RWPE2 (cell line): ENCODE data around the gene DGKA.

ENCODE experiments used
- ATAC-seq: fragments of 200-7000 bp; cut with Tn5 transposase; 3 replicates; pipeline ENCODE4 v1.9.1; 2021; ENCODE audit warnings: low read depth
- DNase-seq: peaks from one replicate; pipeline ENCODE4 v3.0.0-alpha.2; 2020; ENCODE audit warnings: low spot score
- H3K27ac ChIP-seq: fragments of 450-650 bp; 2 replicates; pipeline ENCODE4 v1.5.1; 2017; ENCODE audit warnings: mild to moderate bottlenecking; ENCODE audit not compliant: poor library complexity, severe bottlenecking
- H3K27me3 ChIP-seq: fragments of 250-450 bp; sonication (Bioruptor Pico); 2 replicates; pipeline ENCODE4 v1.5.1; 2021; ENCODE audit warnings: mild to moderate bottlenecking, moderate library complexity; ENCODE audit not compliant: insufficient read depth, poor library complexity, severe bottlenecking
- H3K36me3 ChIP-seq: fragments of 250-450 bp; sonication (Bioruptor Pico); 2 replicates; pipeline ENCODE4 v1.5.1; 2020; ENCODE audit warnings: low read depth, mild to moderate bottlenecking, moderate library complexity
- H3K4me1 ChIP-seq: fragments of 250-450 bp; sonication (Bioruptor Pico); 2 replicates; pipeline ENCODE4 v1.5.1; 2021; ENCODE audit warnings: mild to moderate bottlenecking, moderate library complexity; ENCODE audit not compliant: insufficient read depth, poor library complexity, severe bottlenecking
- H3K4me3 ChIP-seq: fragments of 250-450 bp; sonication (Bioruptor Pico); 2 replicates; pipeline ENCODE4 v1.5.1; 2021; ENCODE audit warnings: mild to moderate bottlenecking, moderate library complexity; ENCODE audit not compliant: severe bottlenecking
- H3K9me3 ChIP-seq: fragments of 250-450 bp; sonication (Bioruptor Pico); 2 replicates; pipeline ENCODE4 v1.5.1; 2021; ENCODE audit warnings: mild to moderate bottlenecking, moderate library complexity; ENCODE audit not compliant: severe bottlenecking
- CTCF ChIP-seq: fragments of 450-650 bp; IDR thresholded peaks from one replicate; pipeline ENCODE4 v1.5.1; 2017; ENCODE audit warnings: mild to moderate bottlenecking, moderate library complexity; ENCODE audit not compliant: poor library complexity, severe bottlenecking

DGKA gene

GRCh38 chr12:55930771-55931316 is at the start of gene DGKA:
DGKA (plus strand) TSS chr12:55931162; CDS start chr12:55936504, 5,342 bp downstream.
- Histone ChIP-seq H3K36me3 (peaks cover 29% of the 10 kb centered on the region), H3K27ac (peak within 1 kb of the TSS; percentile 98), H3K27me3 (no peaks in the 10 kb centered on the region), H3K4me1 (peaks cover 43% of the 10 kb centered on the region), H3K4me3 (peak within 1 kb of the TSS; percentile 61), H3K9me3 (no peaks in the 10 kb centered on the region)
- DNase-seq (no peak), ATAC-seq (peak; percentile 38)
- TF ChIP-seq CTCF: peak; percentile 88

GRCh38 chr12:55885113-55885512 is 45.8 kb upstream of the DGKA start:
- no peak for DNase-seq
- no peaks in the 10 kb centered on the region for H3K9me3 ChIP-seq
- ATAC-seq: no peak
- H3K27me3 ChIP-seq: no peaks in the 10 kb centered on the region
- H3K27ac ChIP-seq: no peak overlapping the region
- H3K4me3 ChIP-seq: no peak overlapping the region
- no peaks in the 10 kb centered on the region for H3K4me1 ChIP-seq
- H3K36me3 ChIP-seq: no peaks in the 10 kb centered on the region
- TF ChIP-seq CTCF: no peak

- Histone ChIP-seq H3K9me3 (no peaks in the 10 kb centered on the region), H3K27me3 (no peaks in the 10 kb centered on the region), H3K27ac (no peak overlapping the region), H3K4me3 (no peak overlapping the region), H3K36me3 (no peaks in the 10 kb centered on the region), H3K4me1 (no peaks in the 10 kb centered on the region)
- DNase-seq (no peak), ATAC-seq (no peak)
- TF ChIP-seq CTCF: no peak
Observed at GRCh38 chr12:55891310-55891709, 39.7 kb upstream of the DGKA start.

GRCh38 chr12:55893723-55894122 is 37.2 kb upstream of the DGKA start:
- DNase-seq (no peak), ATAC-seq (no peak)
- H3K4me3 ChIP-seq: no peak overlapping the region
- H3K27me3 ChIP-seq: no peaks in the 10 kb centered on the region
- no peaks in the 10 kb centered on the region for H3K36me3 ChIP-seq
- H3K9me3 ChIP-seq: no peaks in the 10 kb centered on the region
- no peaks in the 10 kb centered on the region for H3K4me1 ChIP-seq
- no peak for TF ChIP-seq CTCF
- no peak overlapping the region for H3K27ac ChIP-seq

- TF ChIP-seq CTCF: no peak
- Histone ChIP-seq H3K36me3 (peaks cover 28% of the 10 kb centered on the region), H3K9me3 (no peaks in the 10 kb centered on the region), H3K4me1 (no peaks in the 10 kb centered on the region), H3K27ac (no peak overlapping the region), H3K27me3 (no peaks in the 10 kb centered on the region), H3K4me3 (no peak overlapping the region)
- ATAC-seq: no peak
- no peak for DNase-seq
Observed at GRCh38 chr12:55899082-55899481, 31.9 kb upstream of the DGKA start.
